Kidney (tissue), 14 donors: ENCODE measurements around the gene NEDD4. TPM values are rescaled to one million over a fixed set of nuclear protein-coding genes. Genes with fewer than 3 reads are reported as not detected.

Source experiments
- DNase-seq, 5 donors: peaks; one replicate each; pipeline ENCODE4 v3.0.0-alpha.2; 2013 to 2020
- FAIRE-seq: peaks from 2 replicates; lab custom pipeline; 2012; peaks lifted over from hg19 to GRCh38; lab: Jason Lieb, UNC
- H3K27ac ChIP-seq, 2 donors: one replicate each; pipeline ENCODE4 v1.7.0; 2013; ENCODE audit warnings: low read depth in 2 of 2, low read length in 2 of 2, inconsistent platforms in 1 of 2
- H3K27me3 ChIP-seq: one replicate; pipeline ENCODE4 v1.7.1; 2013; ENCODE audit warnings: low read length, inconsistent platforms; ENCODE audit not compliant: control insufficient read depth, insufficient read depth
- H3K36me3 ChIP-seq, 3 donors: one replicate each; pipeline versions ENCODE4 v1.7.0 to v1.7.1; 2013; ENCODE audit warnings: low read length in 3 of 3, control low read depth in 1 of 3, inconsistent platforms in 1 of 3; ENCODE audit not compliant: insufficient read depth in 3 of 3, control insufficient read depth in 2 of 3
- H3K4me1 ChIP-seq, 3 donors: one replicate each; pipeline versions ENCODE4 v1.7.0 to v1.7.1; 2013; ENCODE audit warnings: low read length in 3 of 3, inconsistent platforms in 1 of 3, low read depth in 1 of 3; ENCODE audit not compliant: control insufficient read depth in 2 of 3, insufficient read depth in 2 of 3
- H3K4me3 ChIP-seq, 3 donors: one replicate each; pipeline versions ENCODE4 v1.7.0 to v1.8.1; 2013; ENCODE audit warnings: low read length in 3 of 3, control low read depth in 1 of 3, inconsistent platforms in 1 of 3
- H3K9ac ChIP-seq, 3 donors: one replicate each; pipeline versions ENCODE4 v1.7.0 to v1.7.1; 2013; ENCODE audit warnings: low read length in 3 of 3, control low read depth in 1 of 3, inconsistent platforms in 1 of 3
- H3K9me3 ChIP-seq, 3 donors: one replicate each; pipeline versions ENCODE4 v1.7.0 to v1.7.1; 2013; ENCODE audit warnings: low read length in 3 of 3, control low read depth in 1 of 3, inconsistent platforms in 1 of 3; ENCODE audit not compliant: control insufficient read depth in 2 of 3, insufficient read depth in 1 of 3
- intact Hi-C: fragments of 100-400 bp; cut with DNase I; formaldehyde crosslinking; loops from one replicate; pipeline ENCODE4 v1.11.1; 2022
- polyA plus RNA-seq: library from polyadenylated mRNA; stranded (reverse); fragments of 350-450 nt; fragmentation: Illumina TruSeq; extraction: RNeasy Lipid Tissue Mini Kit (QIAGEN cat#74804); gene quantifications from one replicate; pipeline ENCODE4 v1.2.3, GENCODE V29; 2014; ENCODE audit warnings: low read depth, low replicate concordance; ENCODE audit not compliant: insufficient read depth
- total RNA-seq: library from RNA; stranded (reverse); fragmentation: NEBNext Ultra II Directional; extraction: Animal tissue kit (Norgen Biotek cat#: 25700); gene quantifications from one replicate; pipeline ENCODE4 v1.2.1, GENCODE V29; 2021
- TF ChIP-seq, protein P1 (sequence below): IDR thresholded peaks from 3 replicates; pipeline ENCODE4 v1.5.1; 2012; ENCODE audit warnings: mild to moderate bottlenecking, moderate library complexity, borderline replicate concordance; ENCODE audit not compliant: insufficient read depth; ENCODE audit errors: extremely low read depth
- donor health status: control.
- donor health status: control.
- donor health status: control.
- donor health status: control.
- donor health status: control.
- donor health status: DM: yes; HTN: yes; CAD: no.
- donor health status: Normal renal cell carcinoma (clear cell type).

The NEDD4 gene
- total and polyA plus RNA-seq, 2 donors from 2014 or later: 3.3 to 22.3 TPM

DNA sequence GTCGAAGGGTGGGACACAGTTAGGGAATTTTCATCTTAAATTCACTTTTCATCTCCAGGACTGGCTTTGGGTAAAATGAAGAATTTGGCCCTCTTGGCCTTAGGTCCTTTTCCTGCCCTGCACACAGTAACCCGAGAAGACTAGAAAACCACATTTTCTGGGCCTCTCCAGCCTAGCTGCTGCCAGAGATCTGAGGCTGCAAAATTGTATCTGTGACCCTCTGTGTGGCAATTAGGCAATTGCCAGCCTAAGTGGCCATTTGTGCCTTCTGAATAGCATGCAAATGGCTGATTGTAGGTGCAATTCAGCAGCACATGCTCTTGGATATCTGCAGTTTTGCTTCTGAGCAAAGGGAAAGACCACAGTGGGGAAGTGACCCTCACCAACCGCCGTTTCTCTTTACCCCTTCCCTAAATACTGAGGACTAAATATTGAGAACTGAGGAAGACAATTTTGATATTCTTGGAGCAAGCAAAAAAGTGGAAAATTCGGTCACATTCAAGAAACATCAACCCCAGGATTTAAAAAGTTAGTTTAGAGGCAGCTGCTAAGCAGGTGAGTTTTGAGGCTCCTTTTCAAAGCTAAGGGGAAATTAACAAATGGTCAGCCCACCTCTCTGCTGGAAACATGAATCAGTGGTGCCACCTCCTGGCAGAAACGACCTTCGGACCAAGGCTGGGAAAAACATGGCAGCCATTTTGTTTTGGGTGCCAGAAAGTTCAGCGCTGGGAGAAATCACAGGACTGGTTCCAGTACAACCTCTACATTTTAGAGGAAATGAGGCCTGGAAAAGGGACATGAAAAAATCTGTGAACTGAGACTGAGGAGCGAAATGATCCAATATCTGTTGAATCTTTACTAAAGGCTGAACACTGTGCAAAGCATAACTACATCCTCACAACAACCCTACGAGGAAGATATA, 193.9 kb downstream of the NEDD4 start:
- Histone ChIP-seq H3K9ac (no peak overlapping the region), H3K4me3 (no peak overlapping the region), H3K36me3 (no peaks in the 10 kb centered on the region), H3K4me1 (no peaks in the 10 kb centered on the region), H3K27ac (no peak overlapping the region), H3K27me3 (no peaks in the 10 kb centered on the region), H3K9me3 (no peaks in the 10 kb centered on the region)
- intact Hi-C loops: no loop called here
- TF ChIP-seq, protein P1, sequence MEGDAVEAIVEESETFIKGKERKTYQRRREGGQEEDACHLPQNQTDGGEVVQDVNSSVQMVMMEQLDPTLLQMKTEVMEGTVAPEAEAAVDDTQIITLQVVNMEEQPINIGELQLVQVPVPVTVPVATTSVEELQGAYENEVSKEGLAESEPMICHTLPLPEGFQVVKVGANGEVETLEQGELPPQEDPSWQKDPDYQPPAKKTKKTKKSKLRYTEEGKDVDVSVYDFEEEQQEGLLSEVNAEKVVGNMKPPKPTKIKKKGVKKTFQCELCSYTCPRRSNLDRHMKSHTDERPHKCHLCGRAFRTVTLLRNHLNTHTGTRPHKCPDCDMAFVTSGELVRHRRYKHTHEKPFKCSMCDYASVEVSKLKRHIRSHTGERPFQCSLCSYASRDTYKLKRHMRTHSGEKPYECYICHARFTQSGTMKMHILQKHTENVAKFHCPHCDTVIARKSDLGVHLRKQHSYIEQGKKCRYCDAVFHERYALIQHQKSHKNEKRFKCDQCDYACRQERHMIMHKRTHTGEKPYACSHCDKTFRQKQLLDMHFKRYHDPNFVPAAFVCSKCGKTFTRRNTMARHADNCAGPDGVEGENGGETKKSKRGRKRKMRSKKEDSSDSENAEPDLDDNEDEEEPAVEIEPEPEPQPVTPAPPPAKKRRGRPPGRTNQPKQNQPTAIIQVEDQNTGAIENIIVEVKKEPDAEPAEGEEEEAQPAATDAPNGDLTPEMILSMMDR: peak; percentile 66
- no peak for FAIRE-seq
- peak in 4 of 5 donors; percentile 77 to 90 (median 89) for DNase-seq

DNA sequence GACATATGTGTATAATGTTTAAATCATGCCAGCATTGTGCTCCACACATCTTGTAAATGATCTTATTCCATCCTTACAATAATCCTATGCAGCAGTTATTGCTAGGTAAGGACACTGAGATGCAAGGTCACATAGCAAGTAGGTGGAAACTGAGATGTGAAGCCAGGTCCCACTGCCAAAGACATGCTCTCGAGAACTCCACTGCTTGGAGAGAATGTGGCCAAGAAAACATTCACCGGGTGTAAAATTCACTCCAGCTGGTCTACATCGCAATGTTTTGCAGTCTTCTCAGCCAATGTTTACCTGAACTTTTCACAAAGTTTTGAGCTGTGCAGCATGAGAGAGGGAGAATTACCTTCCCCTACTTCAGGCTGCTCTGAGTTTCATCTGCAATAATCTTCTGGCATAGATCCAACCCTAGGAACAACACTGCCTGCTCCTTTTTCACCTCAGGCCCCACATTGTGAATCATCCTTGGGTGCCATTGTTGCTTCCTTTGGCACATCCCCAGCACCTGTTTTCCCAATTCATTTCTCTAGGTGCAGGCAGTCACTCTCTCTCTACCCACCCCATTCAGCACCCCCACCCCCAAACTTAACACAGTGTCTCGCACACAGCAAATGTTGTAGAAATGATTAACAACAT, 197.0 kb downstream of the NEDD4 start:
- no peak overlapping the region for H3K27ac ChIP-seq
- H3K27me3 ChIP-seq: no peaks in the 10 kb centered on the region

DNA sequence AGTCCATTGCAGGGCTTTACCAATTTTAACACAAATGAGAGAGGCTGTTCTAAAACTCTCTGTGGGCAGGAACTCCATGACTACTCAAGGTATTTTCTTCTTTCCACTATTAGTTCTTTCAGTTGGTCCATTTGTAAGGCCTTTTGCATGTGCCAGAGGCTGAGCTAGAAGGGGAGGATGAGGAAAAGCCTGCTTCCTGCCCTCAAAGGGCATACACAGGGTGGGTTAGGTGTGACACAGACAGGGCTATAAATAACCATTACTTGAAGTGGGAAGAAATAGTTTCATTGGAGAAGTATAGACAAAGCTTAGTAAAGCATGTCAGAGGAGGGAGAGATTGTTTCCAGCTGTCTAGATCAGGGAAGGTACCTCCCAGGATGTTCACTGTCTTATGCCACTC, 198.4 kb downstream of the NEDD4 start:
- DNase-seq: no peak
- TF ChIP-seq, protein P1: no peak
- Histone ChIP-seq H3K27me3 (no peaks in the 10 kb centered on the region), H3K4me1 (no peaks in the 10 kb centered on the region), H3K9ac (no peak overlapping the region), H3K27ac (no peak overlapping the region), H3K36me3 (no peaks in the 10 kb centered on the region), H3K4me3 (no peak overlapping the region), H3K9me3 (no peaks in the 10 kb centered on the region)
- no peak for FAIRE-seq
- intact Hi-C loops: no loop called here

More for the DNA sequence above, 197.0 kb downstream of the NEDD4 start:
- Histone ChIP-seq H3K4me1 (no peaks in the 10 kb centered on the region), H3K9ac (no peak overlapping the region), H3K4me3 (no peak overlapping the region), H3K36me3 (no peaks in the 10 kb centered on the region), H3K9me3 (no peaks in the 10 kb centered on the region)
- DNase-seq (no peak), FAIRE-seq (no peak)
- TF ChIP-seq, protein P1: no peak
- intact Hi-C loops: no loop called here
